Stomach (tissue), 4 donors: ENCODE data around the gene OLFM1.

ENCODE experiments used
- EP300 ChIP-seq: sonication (generic); formaldehyde crosslinking; IDR thresholded peaks from one replicate; pipeline ENCODE4 v1.6.1; 2017; ENCODE audit warnings: antibody characterized with exemption
- POLR2A ChIP-seq, 4 donors: fragments of 450-650 bp; IDR thresholded peaks; one replicate each; pipeline ENCODE4 v1.6.1; 2016; ENCODE audit warnings: antibody characterized with exemption in 4 of 4, control low read depth in 2 of 4, mild to moderate bottlenecking in 1 of 4, moderate library complexity in 1 of 4
- POLR2AphosphoS5 ChIP-seq, 3 donors: sonication (generic); formaldehyde crosslinking; IDR thresholded peaks; one replicate each; pipeline ENCODE4 v1.6.1; 2016; ENCODE audit warnings: antibody characterized with exemption in 3 of 3
- TF ChIP-seq, protein P1 (sequence below), 7 experiments: fragments of 450-650 bp in 4 of 7; fragments of 200-600 bp in 3 of 7; sonication (generic) in 3 of 7; IDR thresholded peaks; one replicate each; pipeline ENCODE4 v1.5.1; 2016 to 2019; ENCODE audit warnings: antibody characterized with exemption in 7 of 7, control low read depth in 2 of 7, mild to moderate bottlenecking in 1 of 7

DNA sequence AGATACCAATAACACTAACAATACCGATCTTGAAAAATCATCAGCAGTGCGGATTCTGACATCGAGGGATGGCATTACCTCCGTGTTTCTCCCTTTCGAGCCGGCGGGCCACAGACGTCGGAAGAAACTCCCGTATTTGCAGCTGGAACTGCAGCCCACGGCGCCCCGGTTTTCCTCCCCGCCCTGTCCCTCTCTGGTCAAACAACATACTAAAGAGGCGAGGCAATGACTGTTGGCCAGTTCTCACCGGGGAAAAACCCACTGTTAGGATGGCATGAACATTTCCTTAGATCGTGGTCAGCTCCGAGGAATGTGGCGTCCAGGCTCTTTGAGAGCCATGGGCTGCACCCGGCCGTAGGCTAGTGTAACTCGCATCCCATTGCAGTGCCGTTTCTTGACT lies 32.8 kb downstream of the OLFM1 start:
- TF ChIP-seq POLR2A (IDR thresholded peaks at IDR 0.05) (no peak), POLR2AphosphoS5 (IDR thresholded peaks at IDR 0.05) (no peak), EP300 (no peak)
- TF ChIP-seq, protein P1, sequence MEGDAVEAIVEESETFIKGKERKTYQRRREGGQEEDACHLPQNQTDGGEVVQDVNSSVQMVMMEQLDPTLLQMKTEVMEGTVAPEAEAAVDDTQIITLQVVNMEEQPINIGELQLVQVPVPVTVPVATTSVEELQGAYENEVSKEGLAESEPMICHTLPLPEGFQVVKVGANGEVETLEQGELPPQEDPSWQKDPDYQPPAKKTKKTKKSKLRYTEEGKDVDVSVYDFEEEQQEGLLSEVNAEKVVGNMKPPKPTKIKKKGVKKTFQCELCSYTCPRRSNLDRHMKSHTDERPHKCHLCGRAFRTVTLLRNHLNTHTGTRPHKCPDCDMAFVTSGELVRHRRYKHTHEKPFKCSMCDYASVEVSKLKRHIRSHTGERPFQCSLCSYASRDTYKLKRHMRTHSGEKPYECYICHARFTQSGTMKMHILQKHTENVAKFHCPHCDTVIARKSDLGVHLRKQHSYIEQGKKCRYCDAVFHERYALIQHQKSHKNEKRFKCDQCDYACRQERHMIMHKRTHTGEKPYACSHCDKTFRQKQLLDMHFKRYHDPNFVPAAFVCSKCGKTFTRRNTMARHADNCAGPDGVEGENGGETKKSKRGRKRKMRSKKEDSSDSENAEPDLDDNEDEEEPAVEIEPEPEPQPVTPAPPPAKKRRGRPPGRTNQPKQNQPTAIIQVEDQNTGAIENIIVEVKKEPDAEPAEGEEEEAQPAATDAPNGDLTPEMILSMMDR (IDR thresholded peaks at IDR 0.05), result no peak
